CD4-positive, alpha-beta T cell treated with Interferon gamma for 1 hour (primary cell): ENCODE results near the gene APLN.
A peak's percentile ranks its signal among the peaks of the same experiment; 100 is the strongest.

Source experiments
- DNase-seq: peaks from one replicate; pipeline ENCODE4 v3.0.0-alpha.2; 2020

The APLN gene

GRCh38 chrX:129654652-129655546 lies at the start of gene APLN:
TSS of gene APLN (minus strand) at chrX:129654956. CDS start at chrX:129654630, 326 bp downstream.
- DNase-seq, result no peak

GRCh38 chrX:129704491-129704890 lies 49.7 kb upstream of the APLN start:
- no peak for DNase-seq

- no peak for DNase-seq
These were observed 46.9 kb upstream of the APLN start for GRCh38 chrX:129701624-129702069.

GRCh38 chrX:129700536-129700935 lies 45.8 kb upstream of the APLN start:
- no peak for DNase-seq

- DNase-seq, result no peak
These were observed 43.4 kb upstream of the APLN start for GRCh38 chrX:129698150-129698549.

GRCh38 chrX:129697204-129697829 lies 42.6 kb upstream of the APLN start:
- no peak for DNase-seq

GRCh38 chrX:129696463-129697155 lies 41.9 kb upstream of the APLN start:
- DNase-seq, result no peak

GRCh38 chrX:129695937-129696336 lies 41.2 kb upstream of the APLN start:
- DNase-seq, result no peak

- no peak for DNase-seq
These were observed 40.8 kb upstream of the APLN start for GRCh38 chrX:129695535-129695934.

GRCh38 chrX:129694805-129695204 lies 40.0 kb upstream of the APLN start:
- no peak for DNase-seq

GRCh38 chrX:129693354-129693753 lies 38.6 kb upstream of the APLN start:
- DNase-seq, result no peak

GRCh38 chrX:129690435-129690834 lies 35.7 kb upstream of the APLN start:
- DNase-seq, result no peak

GRCh38 chrX:129689796-129690195 lies 35.0 kb upstream of the APLN start:
- DNase-seq, result no peak

GRCh38 chrX:129688097-129688496 lies 33.3 kb upstream of the APLN start:
- no peak for DNase-seq

GRCh38 chrX:129686422-129686948 lies 31.7 kb upstream of the APLN start:
- DNase-seq, result no peak

GRCh38 chrX:129682979-129683378 lies 28.2 kb upstream of the APLN start:
- no peak for DNase-seq

- DNase-seq, result no peak
These were observed 25.1 kb upstream of the APLN start for GRCh38 chrX:129679901-129680300.

- peak; percentile 14 for DNase-seq
These were observed 23.9 kb upstream of the APLN start for GRCh38 chrX:129678614-129679195.

GRCh38 chrX:129667412-129667811 lies 12.7 kb upstream of the APLN start:
- no peak for DNase-seq

- DNase-seq, result no peak
These were observed 11.3 kb upstream of the APLN start for GRCh38 chrX:129665916-129666644.

GRCh38 chrX:129663171-129663570 lies 8.4 kb upstream of the APLN start:
- DNase-seq, result no peak

GRCh38 chrX:129661369-129661768 lies 6.6 kb upstream of the APLN start:
- no peak for DNase-seq
